ENCODE results near the gene FAM47E. TPM values are rescaled to one million over a fixed set of nuclear protein-coding genes. Genes with fewer than 3 reads are reported as not detected.
A peak's percentile ranks its signal among the peaks of the same experiment; 100 is the strongest.

Gene FAM47E
- total and polyA plus RNA-seq, 2 of the 13 experiments (the other 11 are each of a cell fraction or from before 2014, with no cell fraction given) = 0.33 to 0.66 TPM

GRCh38 chr4:76251441-76252270 lies at the start of gene FAM47E (continued):
- TF ChIP-seq PBX2 (CRISPR knock-in tag; IDR thresholded peaks at IDR 0.05) (no peak), ZNF20 (CRISPR knock-in tag; IDR thresholded peaks at IDR 0.05) (no peak), MATR3 (CRISPR knock-in tag; IDR thresholded peaks at IDR 0.05) (no peak), LRRFIP1 (CRISPR knock-in tag; conservative IDR thresholded peaks at IDR 0.05) (no peak), ZBTB21 (CRISPR knock-in tag; IDR thresholded peaks at IDR 0.05) (no peak), CBFB (CRISPR knock-in tag; IDR thresholded peaks at IDR 0.05) (peak; percentile 82), ZNF737 (CRISPR knock-in tag; IDR thresholded peaks at IDR 0.05; ENCODE audit: borderline replicate concordance) (no peak), ZNF512 (CRISPR knock-in tag; IDR thresholded peaks at IDR 0.05) (no peak), HCFC1 (IDR thresholded peaks at IDR 0.05; ENCODE audit: low read depth, low read length) (no peak; the same call in 1 of the 2 replicates), ZNF207 (IDR thresholded peaks at IDR 0.05; ENCODE audit: borderline replicate concordance) (no peak), ZNF17 (CRISPR knock-in tag; IDR thresholded peaks at IDR 0.05) (no peak), IKZF4 (CRISPR knock-in tag; IDR thresholded peaks at IDR 0.05; ENCODE audit: borderline replicate concordance, low read depth, not compliant biosample characterization) (no peak), CREBL2 (CRISPR knock-in tag; IDR thresholded peaks at IDR 0.05; ENCODE audit: borderline replicate concordance) (no peak), EZH2 (conservative IDR thresholded peaks at IDR 0.05; ENCODE audit: low read depth, low read length) (no peak), ZNF503 (CRISPR knock-in tag; IDR thresholded peaks at IDR 0.05) (no peak), ZNF775 (CRISPR knock-in tag; IDR thresholded peaks at IDR 0.05; ENCODE audit: borderline replicate concordance) (no peak), ZNF83 (CRISPR knock-in tag; IDR thresholded peaks at IDR 0.05; ENCODE audit: borderline replicate concordance) (0 out of 2 replicates have a peak, but pooled peaks have one; percentile 39), ZNF772 (CRISPR knock-in tag; IDR thresholded peaks at IDR 0.05) (peak; percentile 87), ZBTB42 (CRISPR knock-in tag; IDR thresholded peaks at IDR 0.05) (no peak), SAFB2 (CRISPR knock-in tag; IDR thresholded peaks at IDR 0.05; ENCODE audit: borderline replicate concordance, low read depth) (peak; percentile 56; the same call in 1 of the 2 replicates), CHCHD3 (CRISPR knock-in tag; IDR thresholded peaks at IDR 0.05) (no peak), ZNF782 (CRISPR knock-in tag; IDR thresholded peaks at IDR 0.05; ENCODE audit: borderline replicate concordance) (peak; percentile 72; the same call in 1 of the 2 replicates)
